ENCODE data around the gene SLC2A4. TPM values are rescaled to one million over a fixed set of nuclear protein-coding genes. Genes with fewer than 3 reads are reported as not detected.

The SLC2A4 gene
- 0.35 to 0.67 TPM (median 0.63 TPM) in 5 replicates for total RNA-seq (2022; extraction: Qiagen RNA extraction)

DNA sequence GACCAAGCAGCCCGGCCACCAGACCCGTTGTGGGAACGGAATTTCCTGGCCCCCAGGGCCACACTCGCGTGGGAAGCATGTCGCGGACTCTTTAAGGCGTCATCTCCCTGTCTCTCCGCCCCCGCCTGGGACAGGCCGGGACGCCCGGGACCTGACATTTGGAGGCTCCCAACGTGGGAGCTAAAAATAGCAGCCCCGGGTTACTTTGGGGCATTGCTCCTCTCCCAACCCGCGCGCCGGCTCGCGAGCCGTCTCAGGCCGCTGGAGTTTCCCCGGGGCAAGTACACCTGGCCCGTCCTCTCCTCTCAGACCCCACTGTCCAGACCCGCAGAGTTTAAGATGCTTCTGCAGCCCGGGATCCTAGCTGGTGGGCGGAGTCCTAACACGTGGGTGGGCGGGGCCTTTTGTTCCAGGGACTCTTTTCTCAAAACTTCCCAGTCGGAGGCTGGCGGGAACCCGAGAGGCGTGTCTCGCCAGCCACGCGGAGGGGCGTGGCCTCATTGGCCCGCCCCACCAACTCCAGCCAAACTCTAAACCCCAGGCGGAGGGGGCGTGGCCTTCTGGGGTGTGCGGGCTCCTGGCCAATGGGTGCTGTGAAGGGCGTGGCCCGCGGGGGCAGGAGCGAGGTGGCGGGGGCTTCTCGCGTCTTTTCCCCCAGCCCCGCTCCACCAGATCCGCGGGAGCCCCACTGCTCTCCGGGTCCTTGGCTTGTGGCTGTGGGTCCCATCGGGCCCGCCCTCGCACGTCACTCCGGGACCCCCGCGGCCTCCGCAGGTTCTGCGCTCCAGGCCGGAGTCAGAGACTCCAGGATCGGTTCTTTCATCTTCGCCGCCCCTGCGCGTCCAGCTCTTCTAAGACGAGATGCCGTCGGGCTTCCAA, at the start of gene SLC2A4:
Gene SLC2A4, plus strand, starts transcription at position 645 of the 879 bp plus-strand sequence. Its CDS starts 217 bp downstream, at position 862.

GRCh38 chr17:7234083-7234951, 47.2 kb upstream of the SLC2A4 start, which contains the start of gene DVL2:
Gene DVL2, minus strand, starts transcription at chr17:7234517. Its CDS starts 255 bp downstream, at chr17:7234262.

GRCh38 chr17:7239091-7240027, 42.2 kb upstream of the SLC2A4 start, which contains the start of gene PHF23:
Gene PHF23, minus strand, starts transcription at chr17:7239457. Its CDS starts 178 bp downstream, at chr17:7239279.

DNA sequence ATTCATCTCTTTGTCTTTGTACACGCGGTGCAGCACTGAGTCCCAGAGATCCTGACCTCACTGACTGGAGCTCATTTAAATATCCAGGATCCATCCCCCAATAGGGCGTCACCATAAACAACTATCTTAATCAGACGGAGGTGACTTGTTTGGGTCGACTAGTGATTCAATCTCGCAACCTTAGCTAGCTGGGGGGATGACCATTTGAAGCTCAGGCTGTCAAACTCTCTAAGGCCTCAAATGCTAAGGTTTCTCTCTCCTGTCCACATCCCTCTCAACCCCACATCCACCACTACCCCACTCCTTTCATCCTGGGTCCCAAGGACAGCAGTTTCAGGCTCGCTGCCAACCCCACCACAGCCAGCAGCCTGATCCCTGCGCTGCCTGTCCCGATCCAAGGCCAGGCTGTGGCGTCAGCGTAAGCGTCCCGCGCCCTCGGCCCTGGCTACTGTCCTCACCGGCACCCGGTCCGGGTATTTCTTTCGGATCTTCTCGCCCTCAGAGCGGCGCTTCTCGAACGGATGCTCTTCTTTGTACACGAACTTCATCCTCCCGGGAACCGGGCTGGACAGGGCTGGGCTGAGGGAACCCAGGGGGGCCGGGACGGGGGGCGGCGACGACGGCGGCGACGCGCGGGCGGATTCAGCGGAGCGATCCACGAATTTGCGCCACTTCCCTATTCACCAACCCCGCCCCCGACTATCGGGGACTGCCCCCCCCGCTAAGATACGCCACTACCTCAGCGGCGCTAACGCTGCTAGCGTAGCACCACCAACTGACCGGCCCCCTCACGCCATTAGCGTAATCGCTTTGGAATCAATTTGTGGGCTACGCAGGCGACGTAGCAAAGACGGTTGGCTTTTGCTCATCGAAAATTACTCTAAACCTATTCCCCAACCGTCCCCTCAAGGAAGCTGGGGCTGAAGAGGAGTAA, 39.5 kb upstream of the SLC2A4 start, which contains the start of gene GABARAP:
Gene GABARAP, minus strand, starts transcription at position 667 of the 934 bp plus-strand sequence. Its CDS starts 119 bp downstream, at position 548.

DNA sequence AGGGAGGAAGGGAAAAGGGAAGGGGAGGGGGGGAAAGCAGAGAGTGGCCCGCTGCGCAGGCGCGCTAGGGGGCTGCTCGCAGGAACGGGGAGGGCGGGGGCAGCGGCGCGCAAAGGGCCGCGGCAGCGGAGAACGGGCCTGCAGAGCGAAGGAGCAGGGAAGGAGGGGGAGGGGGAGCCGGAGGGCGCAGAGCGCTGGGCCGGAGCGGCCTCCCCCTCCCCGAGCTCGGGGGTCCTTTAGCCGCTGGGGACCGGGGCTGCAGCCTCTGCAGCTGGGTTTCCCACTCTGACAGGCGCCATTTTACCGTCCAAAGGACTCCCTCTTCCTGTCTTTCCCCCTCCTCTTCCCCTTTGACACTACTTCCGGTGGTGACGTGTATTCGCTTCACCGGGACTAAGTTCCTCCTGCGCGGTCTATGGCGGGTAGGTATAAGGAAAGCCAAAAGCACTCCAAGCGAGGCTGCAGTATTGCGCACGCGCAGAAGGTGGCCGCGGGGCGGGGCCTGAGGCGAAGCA, 29.8 kb upstream of the SLC2A4 start, which contains the start of gene CTDNEP1:
Gene CTDNEP1, minus strand, starts transcription at position 74 of the 515 bp plus-strand sequence. CDS start 438 bp downstream, outside the sequence.

GRCh38 chr17:7252176-7253043, 29.1 kb upstream of the SLC2A4 start, which contains the start of gene ELP5:
Gene ELP5, plus strand, starts transcription at chr17:7252215. Its CDS starts 336 bp downstream, at chr17:7252551.

GRCh38 chr17:7262192-7262934, 19.2 kb upstream of the SLC2A4 start, which contains the start of gene CLDN7:
Gene CLDN7, minus strand, starts transcription at chr17:7262478. Its CDS starts 435 bp downstream, at chr17:7262043.

GRCh38 chr17:7294614-7295153, 13.2 kb downstream of the SLC2A4 start, which contains the start of gene YBX2:
Gene YBX2, minus strand, starts transcription at chr17:7294639. Its CDS starts 139 bp downstream, at chr17:7294500.

DNA sequence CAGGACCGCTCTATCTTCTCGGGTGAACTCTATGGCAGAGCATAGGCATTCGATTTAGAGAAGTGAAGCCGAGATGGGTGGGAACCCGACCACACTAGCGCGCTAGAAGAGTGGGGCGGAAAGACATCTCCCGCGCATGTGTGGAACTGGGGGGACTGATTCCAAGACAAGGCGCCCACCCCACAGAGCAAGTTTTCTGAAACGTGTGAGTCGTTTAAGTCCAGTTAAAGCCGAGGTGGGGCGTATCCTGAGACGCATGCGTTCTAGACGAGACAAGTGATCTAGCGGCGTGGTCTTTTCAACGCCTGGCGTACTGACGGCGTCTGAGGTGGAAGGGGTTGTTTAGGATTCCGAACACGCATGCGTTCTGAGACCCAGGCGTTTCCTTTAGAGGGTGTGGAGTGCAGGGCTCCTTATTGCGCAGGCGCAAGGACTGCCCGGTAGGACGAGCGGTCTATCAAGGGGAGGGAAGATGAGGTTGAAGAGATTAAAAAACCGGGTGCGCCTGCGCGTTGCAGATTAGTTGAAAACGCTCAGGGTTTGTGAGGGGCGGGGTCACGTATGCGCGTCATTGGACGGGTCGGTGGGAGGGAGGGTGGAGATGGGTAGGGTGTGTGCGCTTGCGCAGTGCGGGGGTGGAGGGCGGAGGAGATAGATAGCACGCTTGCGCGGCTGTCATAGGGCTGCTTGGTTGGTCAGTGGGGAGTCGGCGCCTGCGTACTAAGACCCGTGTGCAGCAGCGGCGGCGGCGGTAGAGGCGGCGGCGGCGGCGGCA, 25.6 kb downstream of the SLC2A4 start, which contains the start of gene EIF5A:
Gene EIF5A, plus strand, starts transcription at position 718 of the 775 bp plus-strand sequence. CDS start 2,008 bp downstream, outside the sequence.

GRCh38 chr17:7314719-7315569, 33.4 kb downstream of the SLC2A4 start, which contains the start of gene GPS2:
Gene GPS2, minus strand, starts transcription at chr17:7315360. Its CDS starts 308 bp downstream, at chr17:7315052.

GRCh38 chr17:7328840-7329373, 47.4 kb downstream of the SLC2A4 start, which contains the start of gene NEURL4:
Gene NEURL4, minus strand, starts transcription at chr17:7329335. Its CDS starts 23 bp downstream, at chr17:7329312.

GRCh38 chr17:7336240-7337175, 55.0 kb downstream of the SLC2A4 start, which contains the start of gene ACAP1:
Gene ACAP1, plus strand, starts transcription at chr17:7336529. Its CDS starts 206 bp downstream, at chr17:7336735.

Data from A549 treated with AZD2906 at 1 μM for 4 hours (cell line).